GM18858 (cell line): ENCODE data around the gene DNAJC7.
"Not testable (repeated sequence)": the region's sequence is repeated elsewhere in the genome, so short reads cannot be mapped to it uniquely, and the experiment has no call there.

Source experiments
- ATAC-seq: cut with Tn5 transposase; IDR thresholded peaks from one replicate; pipeline ENCODE4 v1.9.1; 2021; ENCODE audit not compliant: unreplicated experiment

Gene DNAJC7

DNA sequence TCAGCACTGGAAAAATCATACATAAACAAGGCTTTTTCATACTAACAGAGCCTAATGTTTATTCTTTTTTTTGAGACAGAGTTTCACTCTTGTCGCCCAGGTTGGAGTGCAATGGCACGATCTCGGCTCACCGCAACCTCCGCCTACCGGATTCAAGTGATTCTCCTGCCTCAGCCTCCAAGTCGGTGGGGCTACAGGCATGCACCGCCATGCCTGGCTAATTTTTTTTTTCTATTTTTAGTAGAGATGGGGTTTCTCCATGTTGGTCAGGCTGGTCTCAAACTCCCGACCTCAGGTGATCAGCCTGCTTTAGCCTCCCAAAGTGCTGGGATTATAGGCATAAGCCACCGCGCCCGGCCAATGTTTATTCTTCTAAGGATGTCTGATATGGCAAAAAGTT, 3.5 kb downstream of the DNAJC7 start:
- not testable (repeated sequence) for ATAC-seq

DNA sequence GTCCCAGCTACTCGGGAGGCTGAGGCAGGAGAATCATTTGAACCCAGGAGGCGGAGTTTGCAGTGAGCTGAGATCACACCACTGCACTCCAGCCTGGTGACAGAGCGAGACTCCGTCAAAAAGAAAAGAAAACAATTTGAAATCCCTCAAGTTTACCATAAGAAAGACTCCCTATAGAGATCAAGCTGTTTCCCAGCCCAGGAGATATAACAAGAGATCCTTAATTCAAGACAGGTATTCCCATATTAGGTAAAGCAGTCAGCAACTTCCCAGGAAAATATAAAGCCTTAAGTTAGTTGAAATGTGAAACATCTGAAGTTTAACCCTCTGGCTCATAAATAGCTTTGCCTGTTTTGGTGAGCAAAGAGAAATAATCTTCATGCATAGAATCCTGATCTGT, 4.9 kb downstream of the DNAJC7 start:
- not testable (repeated sequence) for ATAC-seq

- no peak for ATAC-seq
Observed at GRCh38 chr17:42010898-42011516, 6.2 kb downstream of the DNAJC7 start.

- ATAC-seq: not testable (repeated sequence)
Observed at GRCh38 chr17:42010266-42010680, 7.0 kb downstream of the DNAJC7 start.

- ATAC-seq: no peak
Observed at GRCh38 chr17:42009170-42009569, 8.1 kb downstream of the DNAJC7 start.

GRCh38 chr17:42005166-42005565, 12.1 kb downstream of the DNAJC7 start:
- ATAC-seq: no peak

GRCh38 chr17:42002792-42003301, 14.4 kb downstream of the DNAJC7 start:
- ATAC-seq: no peak

DNA sequence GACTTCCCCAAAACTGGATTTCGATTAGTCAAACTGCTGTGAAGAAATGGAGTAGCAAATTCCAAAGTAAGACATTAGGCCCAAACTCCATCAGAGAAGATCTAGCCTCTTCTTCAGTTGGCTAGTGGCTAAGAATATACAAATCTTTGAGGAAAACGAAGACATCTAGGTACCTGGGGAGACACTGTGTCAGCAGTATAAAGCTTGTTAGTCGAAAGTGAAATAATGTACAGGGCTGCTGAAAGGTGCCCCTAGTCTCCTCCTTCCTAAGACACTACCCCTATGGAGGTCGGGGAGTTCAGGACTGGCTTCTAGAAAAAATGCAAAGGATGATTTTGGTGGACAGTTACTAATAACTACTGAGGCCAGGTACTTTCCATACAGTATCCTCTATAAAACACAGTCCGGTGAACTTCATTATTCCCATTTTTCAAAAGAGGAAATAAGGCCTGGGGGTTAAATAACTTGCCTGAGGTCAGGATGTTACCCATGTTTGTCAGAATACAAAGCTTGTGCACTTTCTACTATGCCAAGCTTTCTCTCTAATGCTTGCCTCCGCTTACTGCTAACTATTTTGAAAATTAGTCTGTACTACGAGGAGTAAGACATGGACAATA, 15.0 kb downstream of the DNAJC7 start:
- no peak for ATAC-seq

DNA sequence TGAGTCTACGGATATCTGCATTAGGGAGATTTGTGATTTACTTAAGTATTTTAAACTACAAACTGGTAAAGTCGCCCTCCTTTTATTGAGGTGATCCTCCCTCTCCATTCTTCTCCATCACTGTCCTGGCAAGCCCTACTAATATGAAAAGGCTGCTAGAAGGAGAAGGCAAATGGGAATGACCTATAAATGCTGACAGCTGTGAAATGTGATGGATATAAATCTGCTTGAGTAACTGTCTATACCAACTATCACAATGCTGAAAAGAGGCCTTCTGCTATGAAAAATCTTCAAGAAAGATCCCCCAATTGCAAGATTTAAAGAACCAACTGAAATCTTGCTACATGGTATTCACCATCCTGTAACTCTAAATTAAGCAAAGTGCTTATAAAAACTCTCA, 15.5 kb downstream of the DNAJC7 start:
- ATAC-seq: no peak

DNA sequence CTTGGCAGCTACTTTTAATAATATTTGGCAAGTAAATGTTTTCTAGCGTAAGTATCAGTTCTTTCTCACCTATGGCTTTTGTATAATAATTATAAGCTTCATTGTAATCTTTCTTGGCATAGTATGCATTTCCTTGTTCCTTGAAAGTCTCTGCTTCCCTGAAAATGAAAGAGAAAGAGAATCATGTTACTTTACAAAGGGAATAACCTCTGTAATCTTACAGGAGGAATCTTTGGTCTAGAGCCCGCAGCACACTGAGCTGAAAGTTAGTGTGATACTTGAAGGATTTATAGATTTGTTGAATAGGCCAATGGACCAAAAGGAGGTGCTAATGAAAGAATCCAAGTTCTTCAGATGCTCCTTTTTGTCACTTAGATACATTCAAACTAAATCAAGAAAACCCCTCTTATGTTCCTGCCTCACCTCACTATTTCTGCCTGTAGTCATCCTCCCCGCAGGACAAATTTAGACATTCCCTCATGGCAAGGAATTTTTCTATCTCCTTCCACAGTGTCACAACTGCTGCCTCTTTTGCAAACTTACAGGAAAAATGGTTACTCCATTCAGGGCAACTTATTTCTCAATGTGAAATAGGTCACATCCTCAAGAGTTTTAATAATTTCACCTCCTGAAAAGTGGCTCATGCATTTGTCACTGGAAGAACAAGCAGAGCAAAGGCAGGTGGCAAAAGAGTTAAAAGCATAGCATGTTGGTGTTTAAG, 16.7 kb downstream of the DNAJC7 start:
- no peak for ATAC-seq

- ATAC-seq: no peak
Observed at GRCh38 chr17:41998497-41998896, 18.7 kb downstream of the DNAJC7 start.

DNA sequence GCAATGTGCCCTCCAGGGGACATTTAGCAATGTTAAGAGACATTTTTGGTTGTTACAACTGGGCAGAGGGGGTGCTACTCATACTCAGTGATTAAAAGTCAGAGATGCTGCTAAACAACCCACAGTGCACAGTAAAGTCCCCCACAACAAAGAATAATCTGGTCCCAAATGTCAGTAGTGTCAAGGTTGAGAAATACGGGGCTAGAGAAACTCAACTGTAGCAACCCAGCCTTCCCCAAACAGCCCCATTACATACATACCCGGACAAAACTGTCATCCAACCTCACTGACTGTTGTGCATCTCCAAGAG, 20.4 kb downstream of the DNAJC7 start:
- ATAC-seq: no peak

DNA sequence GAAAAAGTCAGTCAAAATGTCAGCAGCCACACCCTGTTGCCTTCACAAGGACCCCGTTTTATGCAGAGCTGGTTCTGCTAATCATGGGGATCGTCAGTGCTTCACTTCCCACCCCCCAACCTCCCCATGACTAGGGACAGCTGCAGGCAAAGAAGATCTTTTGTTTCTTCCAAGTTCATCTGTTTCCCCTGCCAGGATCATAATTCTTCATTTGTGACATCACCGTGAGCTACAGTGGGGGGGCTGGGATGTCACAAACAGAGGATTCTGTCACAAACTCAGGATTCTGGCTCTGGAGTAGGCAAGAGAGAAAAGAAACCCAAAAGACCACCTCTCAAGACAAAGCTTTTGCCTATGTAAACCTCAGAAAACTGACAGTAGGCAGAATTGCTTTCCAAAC, 24.7 kb downstream of the DNAJC7 start:
- no peak for ATAC-seq

- ATAC-seq: no peak
Observed at GRCh38 chr17:41989702-41990419, 27.4 kb downstream of the DNAJC7 start.

- no peak for ATAC-seq
Observed at GRCh38 chr17:41988418-41988817, 28.8 kb downstream of the DNAJC7 start.

GRCh38 chr17:41987642-41988041, 29.6 kb downstream of the DNAJC7 start:
- ATAC-seq: no peak

- no peak for ATAC-seq
Observed at GRCh38 chr17:41986634-41987033, 30.6 kb downstream of the DNAJC7 start.

GRCh38 chr17:41985919-41986318, 31.3 kb downstream of the DNAJC7 start:
- no peak for ATAC-seq

GRCh38 chr17:41984454-41984853, 32.8 kb downstream of the DNAJC7 start:
- ATAC-seq: no peak

- no peak for ATAC-seq
Observed at GRCh38 chr17:41982026-41982760, 35.0 kb downstream of the DNAJC7 start.

- ATAC-seq: no peak
Observed at GRCh38 chr17:41977991-41978390, 39.2 kb downstream of the DNAJC7 start.
